Nephron progenitor cell (in vitro differentiated cells): ENCODE results near the gene FRMD4B.

Experiments
- DNase-seq: peaks from one replicate; pipeline ENCODE4 v3.0.0; 2021
- H3K27ac Mint-ChIP-seq: 2 replicates; pipeline ENCODE4 v1.8.0; 2021; ENCODE audit warnings: mild to moderate bottlenecking, moderate library complexity, mixed read lengths
- H3K27me3 Mint-ChIP-seq: 2 replicates; pipeline ENCODE4 v1.8.0; 2021; ENCODE audit warnings: mild to moderate bottlenecking, low read depth, mixed read lengths; ENCODE audit not compliant: poor library complexity
- H3K36me3 Mint-ChIP-seq: 2 replicates; pipeline ENCODE4 v1.8.0; 2021; ENCODE audit warnings: low read depth, mixed read lengths
- H3K4me1 Mint-ChIP-seq: 2 replicates; pipeline ENCODE4 v1.8.0; 2021; ENCODE audit warnings: mixed read lengths
- H3K4me3 Mint-ChIP-seq: 2 replicates; pipeline ENCODE4 v1.8.0; 2021; ENCODE audit warnings: mild to moderate bottlenecking, moderate library complexity, mixed read lengths
- H3K9me3 Mint-ChIP-seq: 2 replicates; pipeline ENCODE4 v1.8.0; 2021; ENCODE audit warnings: mild to moderate bottlenecking, moderate library complexity, mixed read lengths
- TF ChIP-seq, protein P1 (sequence below): fragments of 200-600 bp; sonication (generic); IDR thresholded peaks from 2 replicates; pipeline ENCODE4 v1.5.0; 2021; ENCODE audit warnings: antibody characterized with exemption

The FRMD4B gene

DNA sequence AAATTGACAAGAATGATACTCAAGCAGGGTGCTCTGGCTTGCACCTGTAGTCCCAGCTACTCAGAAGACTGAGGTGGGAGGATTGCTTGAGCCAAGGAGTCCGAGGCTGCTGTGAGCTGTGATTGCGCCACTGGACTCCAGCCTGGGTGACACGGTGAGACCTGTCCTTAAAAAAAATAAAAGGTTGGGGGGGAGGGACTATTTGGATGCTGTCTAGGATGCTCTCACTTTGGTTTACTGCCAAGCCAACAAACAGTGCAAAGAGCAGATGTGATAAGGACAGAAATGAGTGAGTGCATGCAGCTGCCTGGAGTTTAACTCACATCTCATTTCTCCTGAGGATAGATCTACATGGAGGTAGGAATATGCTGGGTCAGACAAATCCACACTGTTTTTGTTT is 130.0 kb downstream of the FRMD4B start:
- Mint-ChIP-seq H3K36me3 (peaks cover 5% of the 10 kb centered on the region), H3K27ac (peak overlapping the region; percentile 41), H3K4me3 (no peak overlapping the region), H3K4me1 (peaks cover 42% of the 10 kb centered on the region), H3K27me3 (no peaks in the 10 kb centered on the region), H3K9me3 (peaks cover 13% of the 10 kb centered on the region)
- TF ChIP-seq, protein P1, sequence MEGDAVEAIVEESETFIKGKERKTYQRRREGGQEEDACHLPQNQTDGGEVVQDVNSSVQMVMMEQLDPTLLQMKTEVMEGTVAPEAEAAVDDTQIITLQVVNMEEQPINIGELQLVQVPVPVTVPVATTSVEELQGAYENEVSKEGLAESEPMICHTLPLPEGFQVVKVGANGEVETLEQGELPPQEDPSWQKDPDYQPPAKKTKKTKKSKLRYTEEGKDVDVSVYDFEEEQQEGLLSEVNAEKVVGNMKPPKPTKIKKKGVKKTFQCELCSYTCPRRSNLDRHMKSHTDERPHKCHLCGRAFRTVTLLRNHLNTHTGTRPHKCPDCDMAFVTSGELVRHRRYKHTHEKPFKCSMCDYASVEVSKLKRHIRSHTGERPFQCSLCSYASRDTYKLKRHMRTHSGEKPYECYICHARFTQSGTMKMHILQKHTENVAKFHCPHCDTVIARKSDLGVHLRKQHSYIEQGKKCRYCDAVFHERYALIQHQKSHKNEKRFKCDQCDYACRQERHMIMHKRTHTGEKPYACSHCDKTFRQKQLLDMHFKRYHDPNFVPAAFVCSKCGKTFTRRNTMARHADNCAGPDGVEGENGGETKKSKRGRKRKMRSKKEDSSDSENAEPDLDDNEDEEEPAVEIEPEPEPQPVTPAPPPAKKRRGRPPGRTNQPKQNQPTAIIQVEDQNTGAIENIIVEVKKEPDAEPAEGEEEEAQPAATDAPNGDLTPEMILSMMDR = no peak
- DNase-seq = no peak

DNA sequence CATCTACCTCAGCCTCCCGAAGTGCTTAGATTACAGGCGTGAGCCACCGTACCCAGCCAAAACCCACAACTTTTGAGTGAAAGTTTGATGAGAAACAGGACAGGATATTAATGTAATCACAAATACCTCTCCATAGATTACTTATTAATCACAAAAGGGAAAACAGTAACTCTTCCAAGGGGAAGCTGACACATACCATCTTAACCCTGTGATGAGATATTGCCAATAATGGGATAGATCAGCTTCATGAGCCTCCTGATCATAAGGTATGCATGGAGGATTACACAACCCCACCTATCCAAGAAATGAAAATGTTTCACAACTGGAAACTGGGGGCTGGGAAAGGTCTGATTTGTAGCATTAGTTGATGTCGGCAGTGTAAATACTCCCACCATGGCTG is 131.5 kb downstream of the FRMD4B start:
- Mint-ChIP-seq H3K4me1 (peaks cover 56% of the 10 kb centered on the region), H3K27ac (no peak overlapping the region), H3K27me3 (no peaks in the 10 kb centered on the region), H3K36me3 (peaks cover under 1% of the 10 kb centered on the region), H3K9me3 (peaks cover 2% of the 10 kb centered on the region), H3K4me3 (no peak overlapping the region)
- TF ChIP-seq, protein P1 = no peak
- DNase-seq = no peak

DNA sequence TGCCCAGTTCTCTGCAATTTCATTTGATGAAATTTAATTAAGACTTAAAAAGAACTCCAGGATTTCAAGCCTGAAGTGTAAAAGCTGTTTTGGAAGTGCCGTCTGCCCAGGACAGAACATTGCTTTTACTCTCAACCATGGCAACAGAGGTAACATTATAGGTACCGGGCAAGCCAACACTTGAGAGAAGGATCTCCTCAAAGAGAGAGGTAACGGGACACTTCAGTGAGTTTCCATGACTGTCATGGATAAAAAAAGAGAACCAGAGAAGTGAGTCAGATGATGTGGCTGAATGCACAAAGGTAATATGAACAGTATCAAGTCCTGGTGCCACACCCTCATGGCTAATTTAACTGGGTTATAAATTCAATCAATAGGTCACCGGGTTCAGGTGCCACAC is 133.3 kb downstream of the FRMD4B start:
- H3K4me1 Mint-ChIP-seq = peaks cover 72% of the 10 kb centered on the region
- no peak overlapping the region for H3K4me3 Mint-ChIP-seq
- DNase-seq = no peak
- H3K9me3 Mint-ChIP-seq = no peaks in the 10 kb centered on the region
- TF ChIP-seq, protein P1 = no peak
- H3K27ac Mint-ChIP-seq = peak overlapping the region; percentile 94
- no peaks in the 10 kb centered on the region for H3K27me3 Mint-ChIP-seq
- H3K36me3 Mint-ChIP-seq = no peaks in the 10 kb centered on the region

DNA sequence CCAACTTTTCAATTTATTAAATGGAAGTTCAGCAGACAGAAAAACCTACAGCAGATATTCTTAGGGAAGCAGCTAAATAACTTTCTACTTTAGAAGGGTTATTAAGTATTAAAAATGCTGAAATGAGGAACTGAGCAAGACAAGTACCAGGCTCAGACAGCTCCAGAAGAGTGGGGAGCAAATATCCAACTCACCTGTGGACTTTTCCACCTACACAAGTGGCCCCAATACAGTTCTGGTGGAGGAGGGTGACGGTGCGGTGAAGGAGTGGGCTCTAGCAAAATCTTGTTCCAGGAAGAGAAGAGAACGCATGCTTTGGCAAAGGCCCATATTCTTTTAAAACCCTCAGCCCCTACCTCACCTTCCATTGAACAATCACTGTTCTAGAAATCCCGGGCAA is 133.7 kb downstream of the FRMD4B start:
- H3K27me3 Mint-ChIP-seq = no peaks in the 10 kb centered on the region
- TF ChIP-seq, protein P1 = no peak
- peak overlapping the region; percentile 94 for H3K27ac Mint-ChIP-seq
- peak overlapping the region; percentile 68 for H3K4me3 Mint-ChIP-seq
- H3K4me1 Mint-ChIP-seq = peaks cover 72% of the 10 kb centered on the region
- no peaks in the 10 kb centered on the region for H3K9me3 Mint-ChIP-seq
- no peaks in the 10 kb centered on the region for H3K36me3 Mint-ChIP-seq
- no peak for DNase-seq

DNA sequence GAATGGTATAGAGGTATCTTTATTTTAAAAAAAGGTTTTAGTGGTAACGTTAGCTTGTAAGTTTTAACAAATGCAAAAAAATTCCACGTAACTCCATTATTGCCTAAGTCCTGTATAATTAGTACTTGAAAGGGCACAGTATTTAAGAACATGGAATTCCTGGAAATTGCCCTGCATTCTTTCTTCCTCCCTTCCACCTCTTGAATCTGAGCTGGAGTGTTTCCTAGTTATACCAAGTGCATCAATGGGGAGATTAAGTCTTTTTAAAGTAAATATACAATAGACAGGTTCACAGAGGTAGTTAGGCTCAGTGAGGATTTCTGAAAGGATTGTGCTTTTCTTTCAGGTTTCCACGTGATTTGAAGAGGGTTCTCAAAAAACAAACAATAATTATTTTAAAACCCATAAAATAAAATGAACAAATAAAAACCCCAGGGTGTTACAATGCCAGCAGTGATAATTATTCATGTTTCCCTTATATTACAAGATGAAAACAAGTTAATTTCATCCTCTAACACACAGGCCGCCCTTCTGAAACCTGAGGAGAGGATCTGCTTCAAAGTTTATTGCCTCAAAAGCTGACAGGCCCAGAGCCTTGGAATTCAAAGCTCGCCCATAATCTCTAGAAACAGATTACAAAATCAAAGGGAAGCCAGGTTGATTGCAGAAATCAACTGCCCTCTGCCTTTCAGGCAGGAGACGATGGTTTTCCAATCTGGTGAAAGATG is 134.6 kb downstream of the FRMD4B start:
- Mint-ChIP-seq H3K4me1 (peaks cover 81% of the 10 kb centered on the region), H3K4me3 (peak overlapping the region; percentile 68), H3K27ac (peak overlapping the region; percentile 94), H3K27me3 (no peaks in the 10 kb centered on the region), H3K9me3 (no peaks in the 10 kb centered on the region), H3K36me3 (peaks cover 7% of the 10 kb centered on the region)
- TF ChIP-seq, protein P1 = no peak
- DNase-seq = peak; percentile 31

DNA sequence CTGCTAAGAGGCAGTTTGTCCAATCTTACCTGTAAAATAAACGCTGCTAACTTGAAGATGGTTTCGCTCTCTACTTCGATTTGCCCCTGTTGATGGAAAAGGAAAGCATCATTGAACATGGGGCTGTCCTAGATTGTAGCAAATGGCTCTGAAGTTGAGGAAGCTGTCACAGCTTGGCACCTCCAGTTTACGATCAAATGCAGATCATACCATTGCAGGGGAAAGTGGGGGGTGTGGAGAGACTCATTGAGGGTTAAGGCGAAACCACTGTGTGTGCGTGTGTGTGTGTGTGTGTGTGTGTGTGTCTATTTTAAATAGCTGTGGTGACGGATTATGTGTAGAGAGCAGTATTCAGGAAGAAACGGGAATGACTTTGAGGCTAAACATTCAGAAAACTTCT is 135.9 kb downstream of the FRMD4B start:
- DNase-seq = peak; percentile 55
- Mint-ChIP-seq H3K4me3 (peak overlapping the region; percentile 91), H3K4me1 (peaks cover 78% of the 10 kb centered on the region), H3K27ac (peak overlapping the region; percentile 82), H3K9me3 (no peaks in the 10 kb centered on the region), H3K36me3 (peaks cover 7% of the 10 kb centered on the region), H3K27me3 (peaks cover 3% of the 10 kb centered on the region)
- TF ChIP-seq, protein P1 = no peak
